IMR-90 (cell line): ENCODE data around the gene HOXD3.

Experiments used
- BHLHE40 ChIP-seq: fragments of 150-350 bp; IDR thresholded peaks from 2 replicates; pipeline ENCODE4 v1.6.1; 2016; ENCODE audit warnings: mild to moderate bottlenecking, low read depth, low read length
- CEBPB ChIP-seq: IDR thresholded peaks from 2 replicates; pipeline ENCODE4 v1.6.1; 2012; ENCODE audit warnings: low read depth, low read length, improper control_type of control experiment
- CHD1 ChIP-seq: IDR thresholded peaks from 2 replicates; pipeline ENCODE4 v1.6.1; 2012; ENCODE audit warnings: low read depth, low read length, improper control_type of control experiment
- MAZ ChIP-seq: IDR thresholded peaks from 2 replicates; pipeline ENCODE4 v1.6.1; 2012; ENCODE audit warnings: low read depth, mild to moderate bottlenecking, low read length, improper control_type of control experiment, moderate library complexity, borderline replicate concordance
- MXI1 ChIP-seq: IDR thresholded peaks from 2 replicates; pipeline ENCODE4 v1.6.1; 2012; ENCODE audit warnings: low read depth, mild to moderate bottlenecking, low read length, moderate library complexity, borderline replicate concordance
- POLR2A ChIP-seq: IDR thresholded peaks from 2 replicates; pipeline ENCODE4 v1.6.1; 2012; ENCODE audit warnings: mild to moderate bottlenecking, low read depth, low read length
- RAD21 ChIP-seq: IDR thresholded peaks from 2 replicates; pipeline ENCODE4 v1.6.1; 2012; ENCODE audit warnings: low read length, improper control_type of control experiment
- RCOR1 ChIP-seq: IDR thresholded peaks from 2 replicates; pipeline ENCODE4 v1.6.1; 2012; ENCODE audit warnings: mild to moderate bottlenecking, low read length, improper control_type of control experiment; ENCODE audit not compliant: insufficient replicate concordance
- RFX5 ChIP-seq: IDR thresholded peaks from 2 replicates; pipeline ENCODE4 v1.8.0; 2012; ENCODE audit warnings: low read depth, mild to moderate bottlenecking, low read length, moderate library complexity
- SMC3 ChIP-seq: fragments of 150-350 bp; IDR thresholded peaks from 2 replicates; pipeline ENCODE4 v1.6.1; 2016; ENCODE audit warnings: low read depth, mild to moderate bottlenecking, antibody characterized with exemption, low read length, moderate library complexity
- TF ChIP-seq, protein P1 (sequence below): conservative IDR thresholded peaks from 2 replicates; pipeline ENCODE4 v1.5.1; 2012; ENCODE audit warnings: mild to moderate bottlenecking, low read depth, low read length, improper control_type of control experiment
- TF ChIP-seq, protein P2 (sequence below): fragments of 150-350 bp; IDR thresholded peaks from 2 replicates; pipeline ENCODE4 v1.6.1; 2016; ENCODE audit warnings: low read depth, mild to moderate bottlenecking, low read length, moderate library complexity, borderline replicate concordance
- TF ChIP-seq, protein P3 (sequence below): fragments of 150-350 bp; IDR thresholded peaks from 2 replicates; pipeline ENCODE4 v1.6.1; 2017; ENCODE audit warnings: mild to moderate bottlenecking, antibody characterized with exemption, low read length, low read depth

- TF ChIP-seq SMC3 (no peak), CEBPB (no peak), CHD1 (no peak), MXI1 (no peak), POLR2A (no peak), MAZ (no peak), RAD21 (no peak), RFX5 (no peak), RCOR1 (no peak), BHLHE40 (no peak)
- TF ChIP-seq, protein P1, sequence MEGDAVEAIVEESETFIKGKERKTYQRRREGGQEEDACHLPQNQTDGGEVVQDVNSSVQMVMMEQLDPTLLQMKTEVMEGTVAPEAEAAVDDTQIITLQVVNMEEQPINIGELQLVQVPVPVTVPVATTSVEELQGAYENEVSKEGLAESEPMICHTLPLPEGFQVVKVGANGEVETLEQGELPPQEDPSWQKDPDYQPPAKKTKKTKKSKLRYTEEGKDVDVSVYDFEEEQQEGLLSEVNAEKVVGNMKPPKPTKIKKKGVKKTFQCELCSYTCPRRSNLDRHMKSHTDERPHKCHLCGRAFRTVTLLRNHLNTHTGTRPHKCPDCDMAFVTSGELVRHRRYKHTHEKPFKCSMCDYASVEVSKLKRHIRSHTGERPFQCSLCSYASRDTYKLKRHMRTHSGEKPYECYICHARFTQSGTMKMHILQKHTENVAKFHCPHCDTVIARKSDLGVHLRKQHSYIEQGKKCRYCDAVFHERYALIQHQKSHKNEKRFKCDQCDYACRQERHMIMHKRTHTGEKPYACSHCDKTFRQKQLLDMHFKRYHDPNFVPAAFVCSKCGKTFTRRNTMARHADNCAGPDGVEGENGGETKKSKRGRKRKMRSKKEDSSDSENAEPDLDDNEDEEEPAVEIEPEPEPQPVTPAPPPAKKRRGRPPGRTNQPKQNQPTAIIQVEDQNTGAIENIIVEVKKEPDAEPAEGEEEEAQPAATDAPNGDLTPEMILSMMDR: no peak
- TF ChIP-seq, protein P2, sequence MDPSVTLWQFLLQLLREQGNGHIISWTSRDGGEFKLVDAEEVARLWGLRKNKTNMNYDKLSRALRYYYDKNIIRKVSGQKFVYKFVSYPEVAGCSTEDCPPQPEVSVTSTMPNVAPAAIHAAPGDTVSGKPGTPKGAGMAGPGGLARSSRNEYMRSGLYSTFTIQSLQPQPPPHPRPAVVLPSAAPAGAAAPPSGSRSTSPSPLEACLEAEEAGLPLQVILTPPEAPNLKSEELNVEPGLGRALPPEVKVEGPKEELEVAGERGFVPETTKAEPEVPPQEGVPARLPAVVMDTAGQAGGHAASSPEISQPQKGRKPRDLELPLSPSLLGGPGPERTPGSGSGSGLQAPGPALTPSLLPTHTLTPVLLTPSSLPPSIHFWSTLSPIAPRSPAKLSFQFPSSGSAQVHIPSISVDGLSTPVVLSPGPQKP: no peak
- TF ChIP-seq, protein P3, sequence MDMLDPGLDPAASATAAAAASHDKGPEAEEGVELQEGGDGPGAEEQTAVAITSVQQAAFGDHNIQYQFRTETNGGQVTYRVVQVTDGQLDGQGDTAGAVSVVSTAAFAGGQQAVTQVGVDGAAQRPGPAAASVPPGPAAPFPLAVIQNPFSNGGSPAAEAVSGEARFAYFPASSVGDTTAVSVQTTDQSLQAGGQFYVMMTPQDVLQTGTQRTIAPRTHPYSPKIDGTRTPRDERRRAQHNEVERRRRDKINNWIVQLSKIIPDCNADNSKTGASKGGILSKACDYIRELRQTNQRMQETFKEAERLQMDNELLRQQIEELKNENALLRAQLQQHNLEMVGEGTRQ: no peak
Measured at GRCh38 chr2:176160251-176160985, 3.3 kb downstream of the HOXD3 start.
